HG03045 (cell line): ENCODE results near the gene AOPEP.

Experiments used
- ATAC-seq: cut with Tn5 transposase; IDR thresholded peaks from one replicate; pipeline ENCODE4 v1.9.1; 2021; ENCODE audit warnings: mild to moderate bottlenecking, moderate library complexity; ENCODE audit not compliant: unreplicated experiment

The AOPEP gene

DNA sequence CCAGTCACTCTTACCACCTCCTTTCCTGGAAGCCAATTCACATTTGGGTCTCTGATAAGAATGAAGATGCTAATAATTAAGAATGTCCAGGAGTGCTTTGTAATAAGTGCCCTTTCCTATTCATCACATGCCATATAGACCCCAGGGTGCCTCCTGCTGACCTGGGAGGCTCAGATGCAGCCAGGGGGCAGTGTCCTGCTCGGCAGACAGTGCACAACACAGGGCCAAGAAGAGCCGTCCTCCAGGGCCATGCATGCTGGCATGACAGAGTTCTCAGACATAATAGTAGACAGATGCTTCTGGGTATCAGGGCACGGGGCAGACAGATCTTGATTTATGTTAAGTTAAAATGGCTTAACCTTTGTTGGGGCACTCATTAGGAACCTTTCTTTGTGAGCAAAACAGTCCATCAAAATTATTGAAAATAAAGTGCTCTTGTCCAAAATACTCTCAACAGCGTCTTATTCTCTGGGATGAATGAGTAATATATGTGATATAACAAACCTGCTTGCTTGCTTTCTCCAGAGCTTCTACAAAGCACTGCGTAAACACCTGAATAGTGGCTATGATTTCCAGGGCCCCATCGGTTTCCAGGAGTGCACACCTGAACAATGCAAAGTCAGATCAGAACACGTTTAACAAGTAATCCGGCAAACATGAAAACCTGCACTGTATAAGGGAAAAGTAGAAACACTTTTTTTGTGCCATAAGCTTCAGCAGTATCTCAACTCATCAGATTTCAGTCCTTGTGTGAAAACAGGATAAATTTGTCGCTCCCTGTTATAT lies 398.3 kb downstream of the AOPEP start:
- no peak for ATAC-seq

DNA sequence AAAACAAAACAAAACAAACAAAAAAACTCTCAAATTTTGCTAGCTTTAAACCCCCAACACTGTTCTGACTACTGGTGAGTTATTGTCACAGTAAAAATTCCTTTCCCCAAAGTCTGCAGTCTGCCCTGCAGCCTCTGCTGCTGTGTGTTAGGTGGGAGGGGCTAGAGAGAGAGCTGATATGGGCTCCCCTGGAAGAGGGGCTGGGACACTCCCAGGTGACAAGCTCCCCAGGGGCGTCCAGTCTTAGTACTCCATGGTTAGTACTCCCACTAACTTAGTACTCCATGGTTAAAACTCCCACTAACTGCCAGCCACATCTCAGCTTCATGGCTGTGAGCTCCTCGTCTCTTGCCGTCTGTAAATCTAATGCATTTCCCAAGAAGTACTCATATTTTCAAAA lies 399.2 kb downstream of the AOPEP start:
- no peak for ATAC-seq

DNA sequence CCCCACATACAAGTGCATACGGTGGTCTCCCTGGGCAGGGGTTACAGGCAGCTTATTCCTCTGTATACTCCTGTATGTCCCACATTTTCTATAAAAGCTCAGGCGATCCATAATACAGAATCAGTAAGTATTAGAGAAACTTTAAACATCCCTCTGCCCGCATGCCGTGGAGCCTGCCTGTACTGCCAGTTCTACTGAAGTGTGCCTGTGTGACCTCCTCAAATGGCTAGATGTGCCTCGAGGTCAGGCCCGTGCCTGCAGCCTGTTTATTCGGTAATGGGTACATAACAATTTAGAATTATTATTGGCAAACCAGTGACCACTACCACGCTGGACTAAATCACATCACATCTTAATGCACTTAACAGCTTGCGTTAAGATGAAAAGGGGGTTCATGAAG lies 400.2 kb downstream of the AOPEP start:
- ATAC-seq: no peak

DNA sequence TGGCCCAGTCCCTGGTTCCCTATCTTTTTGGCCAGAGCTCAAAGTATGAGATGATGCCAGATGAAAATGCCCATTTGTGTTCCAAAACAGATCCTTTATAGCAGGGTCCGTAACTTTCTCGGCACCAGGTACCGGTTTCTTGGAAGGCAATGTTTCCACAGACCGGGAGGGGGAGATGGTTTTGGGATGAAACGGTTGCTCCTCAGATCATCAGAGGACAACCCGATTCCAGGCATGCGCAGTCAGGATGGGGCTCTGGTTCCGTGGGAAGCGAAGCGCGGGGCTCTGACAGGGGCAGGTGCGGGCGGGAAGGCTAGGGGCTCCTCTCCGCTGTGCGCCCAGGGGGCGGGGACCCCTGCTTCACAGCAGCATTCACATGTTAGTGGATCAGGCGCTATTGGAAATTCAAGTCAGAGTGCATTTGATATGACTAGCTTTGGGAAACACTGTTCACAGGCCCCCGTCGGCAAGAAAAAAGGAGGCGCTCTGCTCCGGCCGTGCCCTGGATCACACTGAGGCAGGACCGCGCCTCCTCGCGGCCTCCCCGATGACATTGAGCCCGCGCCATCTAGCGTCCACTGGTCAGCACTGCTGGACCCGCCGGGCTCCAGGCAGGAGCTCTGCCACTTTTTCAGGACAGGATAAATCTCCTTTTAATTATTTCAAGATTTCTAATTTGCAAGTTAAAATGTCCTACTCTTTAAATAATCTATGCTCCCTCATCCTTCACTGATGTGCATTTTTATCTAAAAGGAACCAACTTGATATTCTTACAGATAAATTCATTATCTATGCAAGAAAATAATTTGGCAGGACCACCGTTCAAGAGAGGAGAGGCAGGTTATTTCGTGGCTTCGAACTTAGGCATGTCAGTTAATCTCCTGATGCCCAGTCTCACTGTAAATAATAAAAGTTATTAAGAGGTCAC lies 401.0 kb downstream of the AOPEP start:
- no peak for ATAC-seq

DNA sequence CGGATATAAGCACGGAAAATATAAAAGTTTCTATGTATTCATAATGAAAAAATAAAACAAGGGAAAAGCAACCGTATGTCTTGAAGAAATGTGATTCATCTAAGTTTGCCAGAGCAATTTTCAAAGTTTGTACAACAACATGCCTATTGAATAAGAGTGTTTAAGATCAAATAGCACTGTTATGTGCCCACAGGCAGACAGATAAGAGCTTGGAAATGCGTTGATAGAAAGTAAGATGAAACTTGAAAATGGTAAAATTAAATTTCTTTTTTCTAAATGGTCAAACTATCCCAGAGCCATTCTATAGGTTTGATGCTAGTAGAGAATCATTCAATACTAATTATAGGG lies 401.7 kb downstream of the AOPEP start:
- ATAC-seq: no peak

DNA sequence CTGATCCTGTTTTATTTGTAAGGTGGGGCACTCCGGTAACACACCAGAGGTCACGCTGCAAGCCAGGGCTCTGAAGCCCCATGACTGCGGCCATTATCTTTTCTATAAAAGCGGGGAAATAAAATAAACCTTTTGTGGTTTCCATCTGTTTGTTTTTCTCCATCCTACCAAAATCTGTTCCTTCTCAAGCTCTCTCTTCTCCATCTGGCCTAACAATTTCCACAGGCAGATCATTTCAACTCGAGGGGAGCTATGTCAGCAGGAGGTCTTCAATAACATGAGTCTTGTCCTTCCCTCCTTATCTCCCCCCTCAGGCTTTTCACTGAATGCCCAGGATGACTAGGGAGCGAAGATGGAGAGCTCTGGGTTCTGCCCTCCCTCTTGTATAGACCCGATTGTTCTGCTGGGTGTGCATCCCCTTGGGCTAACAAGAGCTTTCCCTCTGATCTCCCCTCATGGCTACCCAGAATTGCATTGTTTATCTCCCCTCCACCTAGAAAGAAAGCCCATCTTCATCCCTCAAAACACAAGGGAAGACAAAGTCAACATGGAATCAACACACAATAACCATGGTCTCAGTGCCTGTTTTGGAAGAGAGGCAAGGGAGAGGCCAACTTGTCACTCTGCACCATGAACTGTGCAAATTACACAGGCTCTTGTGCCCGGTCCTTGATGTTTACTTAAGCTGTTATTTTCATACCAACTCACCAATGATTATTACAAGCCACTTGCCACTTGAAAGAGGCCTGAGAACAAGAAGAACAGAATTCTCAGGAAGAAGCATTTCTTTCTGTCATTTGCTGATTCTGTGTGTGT lies 403.2 kb downstream of the AOPEP start:
- ATAC-seq: no peak

DNA sequence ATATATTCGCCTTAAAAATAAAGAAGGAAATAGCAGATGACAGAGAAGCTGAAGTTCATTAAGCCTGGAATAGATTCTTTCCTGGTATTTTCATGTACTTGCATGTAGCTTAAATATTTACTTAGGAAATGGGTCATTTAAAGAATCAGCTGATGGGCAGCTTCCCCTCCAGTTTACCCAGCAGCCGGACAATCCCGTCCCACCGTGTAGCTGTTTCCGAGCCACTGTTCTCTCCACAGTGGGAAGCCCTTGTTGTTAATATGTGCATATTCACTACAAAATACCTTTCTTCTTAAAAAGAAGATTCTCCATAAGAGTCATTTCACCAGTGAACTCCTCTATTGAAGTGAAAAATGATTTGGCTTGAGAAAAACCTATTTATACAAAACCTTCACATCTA lies 404.0 kb downstream of the AOPEP start:
- no peak for ATAC-seq

DNA sequence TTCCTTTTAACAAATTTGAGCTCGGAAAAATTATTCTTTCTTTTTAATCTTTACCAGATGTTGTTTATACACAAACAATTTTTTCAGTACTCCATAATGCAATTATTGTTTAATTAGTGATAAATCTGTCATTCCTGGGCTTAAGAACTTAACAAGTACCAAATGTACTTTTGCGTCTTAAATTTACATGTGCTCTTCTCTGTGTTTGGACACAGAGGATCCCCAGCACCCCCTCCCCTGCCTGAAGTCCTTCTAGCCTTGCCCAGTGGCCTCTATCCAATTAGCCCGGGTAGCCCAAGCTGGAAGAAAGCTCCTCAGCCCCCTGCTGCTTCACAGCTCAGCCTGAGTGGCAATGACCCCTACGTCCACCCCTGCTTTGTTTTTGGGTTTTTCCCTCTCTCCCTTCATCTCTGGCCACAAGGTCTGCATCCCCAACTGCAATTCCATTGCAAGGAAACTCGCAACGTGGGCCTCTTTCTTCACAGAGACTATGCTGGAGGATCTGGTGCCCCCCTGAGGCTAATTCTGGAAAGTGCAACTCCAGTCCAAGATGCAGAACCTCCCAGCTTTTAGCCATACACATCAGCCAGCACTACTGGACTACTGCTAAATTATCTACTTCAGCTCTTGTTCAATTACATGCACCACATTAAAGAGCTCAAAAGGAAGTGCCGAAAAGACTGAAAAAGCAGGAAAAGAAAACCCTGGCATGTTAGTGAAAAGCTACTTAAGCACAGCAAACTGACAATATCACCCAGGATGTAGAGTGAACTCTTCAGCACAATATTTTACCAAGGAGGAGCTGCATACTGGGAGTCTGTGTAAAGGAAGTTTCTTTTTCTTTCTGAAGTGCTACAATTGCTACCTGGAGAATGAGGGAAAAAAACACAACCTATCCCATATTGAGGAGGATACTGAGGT lies 404.8 kb downstream of the AOPEP start:
- no peak for ATAC-seq

DNA sequence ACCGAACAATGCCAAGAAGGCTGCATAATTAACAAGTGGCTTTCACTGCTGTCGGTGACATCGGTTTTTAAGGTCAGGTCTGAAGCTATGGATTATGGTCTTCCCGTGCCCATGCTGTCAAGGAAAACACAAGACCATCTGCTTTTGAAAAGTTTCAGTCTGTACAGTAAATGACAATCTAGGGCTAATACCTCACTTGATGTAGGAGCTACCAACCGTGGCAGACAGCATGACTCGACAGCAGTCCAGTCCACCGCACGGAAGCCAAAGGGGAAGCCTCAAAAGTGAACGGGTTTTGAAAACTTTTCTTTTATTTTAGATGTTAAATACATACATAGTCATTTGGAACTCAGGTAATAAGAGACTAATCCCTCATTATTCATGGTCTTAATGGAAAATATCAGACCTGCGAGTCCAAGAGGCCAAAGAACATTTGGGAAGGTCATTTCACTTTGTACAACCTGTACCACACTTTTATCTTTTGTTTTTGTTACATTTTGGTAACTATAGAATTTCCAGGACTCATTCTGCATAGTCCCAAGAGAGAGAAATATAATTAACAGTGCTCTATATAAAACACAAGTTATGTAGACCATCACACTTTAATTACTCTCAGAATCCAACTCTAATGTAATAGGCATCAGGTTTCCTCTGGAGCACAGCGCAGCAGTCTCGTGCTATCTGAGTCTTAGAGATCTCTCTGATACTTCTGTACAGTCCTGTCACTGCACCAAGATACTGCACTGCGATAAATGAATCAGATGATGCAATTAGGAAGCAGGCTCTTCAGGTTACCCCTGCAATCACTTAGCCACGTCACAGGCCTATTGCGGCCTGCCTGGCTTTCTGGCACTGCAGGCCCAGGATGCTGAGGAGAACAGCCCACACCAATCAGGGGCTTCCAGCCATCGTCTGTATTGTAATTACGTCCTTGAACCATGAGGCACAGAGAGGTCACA lies 406.1 kb downstream of the AOPEP start:
- no peak for ATAC-seq

DNA sequence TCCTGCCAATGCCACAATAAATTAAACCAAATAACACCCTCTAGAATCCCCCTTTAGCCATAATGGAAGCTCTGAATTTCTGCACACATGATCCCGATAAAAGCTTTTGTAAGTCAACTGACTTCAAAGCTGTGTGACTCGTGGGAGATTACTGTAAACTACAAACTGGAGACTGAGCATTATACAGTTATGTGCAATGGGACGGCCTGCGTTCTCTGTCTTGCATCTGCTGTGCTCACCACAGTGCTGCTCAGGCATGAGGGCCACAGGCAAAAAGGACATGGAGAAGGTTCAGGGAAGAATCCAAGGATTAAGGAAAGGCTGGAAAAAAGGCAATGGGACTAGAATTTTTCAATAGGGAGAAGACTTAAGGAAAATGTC lies 406.8 kb downstream of the AOPEP start:
- no peak for ATAC-seq

DNA sequence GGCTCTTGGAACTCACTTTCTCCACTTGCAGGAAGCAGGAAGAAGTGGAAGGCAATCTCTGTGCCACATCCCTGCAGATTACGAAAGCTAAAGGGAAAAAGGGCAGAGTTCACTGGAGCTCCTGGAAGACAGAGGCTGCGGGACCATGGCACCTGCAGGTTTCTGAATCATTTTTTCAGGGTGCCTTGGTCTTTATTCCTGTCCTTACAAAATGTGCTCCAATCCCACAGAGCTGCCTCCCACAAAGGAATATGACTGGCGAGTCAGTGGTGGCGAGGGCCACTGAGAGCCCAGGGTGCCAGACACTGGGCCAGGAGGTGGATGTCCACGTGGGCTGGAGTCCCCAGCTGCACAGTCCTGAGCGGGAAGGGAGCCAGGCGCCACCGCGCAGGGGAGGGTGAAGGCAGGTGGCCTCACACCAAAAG lies 408.0 kb downstream of the AOPEP start:
- no peak for ATAC-seq

DNA sequence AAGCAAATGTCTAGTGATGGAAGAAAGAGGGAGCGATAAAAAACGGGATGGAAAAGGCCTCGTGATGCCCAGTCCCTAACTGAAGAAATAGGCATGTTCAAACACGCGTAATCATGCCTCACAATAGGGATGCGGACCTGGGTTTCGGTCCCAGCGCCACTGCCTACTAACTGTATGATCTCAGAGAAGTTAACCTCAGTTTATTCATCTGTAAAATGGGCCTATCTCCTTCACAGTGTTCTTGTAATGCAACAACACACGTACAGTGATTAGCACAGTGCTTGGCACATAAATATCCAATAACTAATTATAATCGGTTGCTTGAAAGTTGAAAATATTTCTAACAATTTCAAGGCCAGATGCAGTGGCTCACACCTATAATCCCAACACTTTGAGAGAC lies 409.3 kb downstream of the AOPEP start:
- no peak for ATAC-seq
